Measurements from ENCODE around the gene TPPP.
A peak's percentile ranks its signal among the peaks of the same experiment; 100 is the strongest.
"Not testable (repeated sequence)": the region's sequence is repeated elsewhere in the genome, so short reads cannot be mapped to it uniquely, and the experiment has no call there.

The TPPP gene

DNA sequence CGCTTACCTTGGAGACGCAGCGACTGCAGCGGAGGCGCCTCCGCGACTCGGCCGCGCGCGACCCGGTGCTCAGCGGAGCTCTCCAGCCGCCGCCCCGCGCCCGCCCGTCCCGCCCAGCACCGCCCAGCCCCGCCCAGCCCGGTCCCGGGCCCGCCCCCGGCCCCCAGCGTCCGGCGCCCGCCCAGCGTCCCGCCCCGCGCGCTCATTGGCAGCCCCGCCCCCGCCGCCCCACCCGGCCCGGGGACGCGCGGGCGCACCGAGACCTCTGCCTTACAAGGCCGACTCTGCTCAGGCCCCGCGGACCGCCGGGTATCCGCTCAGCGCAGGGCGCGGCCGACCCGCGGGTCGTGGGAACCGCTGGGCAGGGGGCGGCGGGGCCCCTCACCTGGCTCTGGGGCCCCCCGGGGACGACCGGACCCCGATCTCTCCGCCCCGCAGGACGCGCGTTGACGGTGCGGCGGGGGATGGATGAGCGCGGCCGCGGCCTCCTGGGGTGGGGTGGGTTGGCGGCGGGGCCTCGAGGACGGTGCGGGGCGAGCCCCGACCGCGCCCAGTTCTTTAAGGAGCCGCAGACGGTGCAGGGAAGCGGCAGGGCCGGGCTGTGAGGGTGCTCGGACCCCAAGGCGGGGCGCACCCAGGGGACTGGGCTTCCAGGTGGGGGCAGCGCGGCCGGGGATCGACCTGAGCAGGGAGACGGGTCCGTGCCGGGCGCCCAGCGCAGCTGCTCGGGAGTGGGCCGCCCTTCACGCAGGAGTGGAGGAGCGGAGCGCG is at the start of gene TPPP:
Gene TPPP (minus strand): TSS at position 82 of the 771 bp plus-strand sequence. CDS start 15,292 bp downstream, outside the sequence.
- DNase-seq: peak; percentile 64 to 80

GRCh38 chr5:742276-742675 is 49.1 kb upstream of the TPPP start:
- DNase-seq: not testable (repeated sequence)

- DNase-seq: not testable (repeated sequence)
Observed at GRCh38 chr5:734145-734544, 41.0 kb upstream of the TPPP start.

DNA sequence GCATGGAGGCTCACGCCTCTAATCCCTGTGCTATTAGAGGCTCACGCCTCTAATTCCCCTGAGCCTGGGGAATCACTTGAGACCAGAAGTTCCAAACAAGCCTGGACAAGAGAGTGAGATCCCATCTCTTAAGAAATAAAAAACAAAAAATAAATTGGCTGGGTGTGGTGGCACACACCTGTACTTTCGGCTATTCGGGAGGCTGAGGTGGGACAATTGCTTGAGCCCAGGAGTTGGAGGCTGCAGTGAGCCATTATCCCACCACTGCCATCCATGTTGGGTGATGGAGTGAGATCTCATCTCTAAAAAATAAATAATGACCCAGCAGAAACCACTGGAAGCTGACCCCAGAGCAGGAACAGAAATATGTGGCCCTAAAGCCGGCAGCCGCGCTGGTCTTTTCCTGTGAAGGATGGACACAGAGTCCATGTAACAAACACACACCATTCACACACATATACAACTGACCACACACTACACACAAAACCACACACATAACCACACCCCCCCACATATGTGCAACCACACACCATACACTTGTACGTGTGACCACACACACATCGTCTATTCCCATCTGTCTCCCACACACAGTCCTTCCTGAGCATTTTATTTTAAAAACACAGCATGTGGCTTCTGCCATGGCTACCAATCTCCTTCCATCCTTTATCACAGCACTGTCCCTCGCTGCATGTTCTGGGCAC is 39.8 kb upstream of the TPPP start:
- not testable (repeated sequence) for DNase-seq

- not testable (repeated sequence) for DNase-seq
Observed at GRCh38 chr5:729225-729624, 36.1 kb upstream of the TPPP start.

GRCh38 chr5:727087-727486 is 33.9 kb upstream of the TPPP start:
- peak in 1 of 2 experiments; percentile 18 for DNase-seq

DNA sequence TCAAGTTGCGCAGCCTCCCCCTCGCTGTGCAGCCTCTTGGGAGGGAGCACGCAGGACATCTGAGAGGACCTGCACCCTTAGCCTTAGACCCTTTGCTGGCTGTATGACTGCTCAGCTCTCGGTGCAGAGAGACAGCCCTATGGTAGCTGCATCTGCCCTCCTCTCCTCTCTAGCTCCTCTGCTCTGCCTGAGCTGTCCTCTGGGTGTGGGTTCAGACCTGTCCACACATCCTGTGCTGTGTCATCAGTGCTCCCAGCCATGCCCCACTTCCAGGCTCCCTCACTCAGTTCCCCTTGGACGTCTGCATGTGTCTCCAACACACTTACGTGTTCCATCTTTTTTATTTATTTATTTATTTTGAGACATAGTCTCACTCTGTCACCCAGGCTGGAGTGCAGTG is 30.7 kb upstream of the TPPP start:
- DNase-seq: not testable (repeated sequence)

DNA sequence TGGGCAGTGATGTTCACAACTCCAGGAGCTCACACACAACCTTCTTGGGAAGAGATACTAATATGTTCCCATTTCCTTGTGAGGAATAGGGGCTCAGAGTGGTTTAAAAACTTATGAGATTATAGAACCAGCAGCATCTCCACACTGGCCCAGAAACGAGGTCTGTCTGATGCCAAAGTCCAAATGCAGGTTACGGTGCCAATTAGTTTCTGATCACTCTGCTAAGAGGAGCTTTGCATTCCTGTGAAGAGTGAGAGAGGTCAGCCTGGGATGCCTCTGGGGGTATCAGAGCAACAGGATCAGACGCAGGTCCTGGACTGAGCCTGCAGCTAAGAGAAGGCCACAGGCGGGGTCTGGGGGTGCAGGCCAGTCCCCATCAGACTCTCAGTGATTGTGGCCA is 30.2 kb upstream of the TPPP start:
- not testable (repeated sequence) for DNase-seq

DNA sequence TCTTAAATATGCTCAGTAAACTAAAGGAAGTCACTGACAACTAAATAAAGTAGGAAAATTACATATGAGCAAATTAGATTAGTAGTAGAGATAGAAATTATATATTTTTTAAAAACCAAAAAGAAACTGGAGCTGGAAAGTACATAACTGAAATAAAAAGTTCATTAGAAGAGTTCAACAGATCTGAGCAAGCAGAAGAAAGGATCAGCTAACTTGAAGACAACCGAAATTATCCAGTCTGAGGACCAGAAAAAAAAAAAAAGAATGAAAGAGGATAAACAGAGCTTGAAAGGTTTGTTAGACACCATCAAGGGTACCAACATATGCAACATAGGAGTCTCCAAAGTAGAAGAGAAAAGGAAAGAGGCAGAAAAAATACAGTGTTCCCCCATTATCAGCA is 26.2 kb upstream of the TPPP start:
- not testable (repeated sequence) for DNase-seq

DNA sequence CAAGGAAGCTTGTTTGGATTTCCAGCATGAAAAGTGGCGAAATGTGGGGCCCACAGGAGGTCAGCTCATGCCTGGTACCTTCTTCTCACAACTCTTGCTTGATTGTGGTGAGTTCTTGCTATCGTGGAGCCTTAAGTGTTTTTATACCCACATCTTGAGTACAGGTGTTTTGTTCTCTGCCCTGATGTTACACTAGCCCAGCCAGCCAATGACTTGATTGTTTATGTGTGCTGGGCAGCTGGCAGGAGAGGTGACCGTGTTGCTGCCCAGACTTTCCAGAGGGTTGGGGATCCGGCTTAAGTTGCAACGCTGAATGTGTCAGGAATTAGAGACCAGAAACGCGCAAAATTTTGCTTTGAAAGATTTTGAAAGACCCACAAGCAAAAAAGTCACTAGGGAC is 24.0 kb upstream of the TPPP start:
- DNase-seq: no peak

GRCh38 chr5:716740-717139 is 23.6 kb upstream of the TPPP start:
- DNase-seq: not testable (repeated sequence)

DNA sequence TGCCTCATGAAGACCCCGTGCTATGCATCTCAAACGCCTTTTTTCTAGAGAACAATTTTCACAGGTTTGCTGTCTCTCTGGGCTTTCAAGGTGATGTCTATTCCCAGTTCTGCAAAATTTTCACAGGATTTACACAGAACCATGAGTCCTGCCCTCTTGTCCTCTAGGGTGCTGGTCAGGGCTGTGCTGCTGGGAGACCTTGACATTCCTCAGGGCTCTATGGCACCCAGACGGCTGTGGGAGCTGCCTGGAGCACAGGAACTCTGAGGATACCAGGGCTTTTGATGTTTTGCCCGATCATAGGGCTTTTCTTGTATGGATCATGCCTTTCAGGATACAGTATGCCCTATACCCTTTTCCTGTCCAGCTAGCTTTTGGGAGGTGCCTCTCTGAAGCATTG is 22.5 kb upstream of the TPPP start:
- DNase-seq: not testable (repeated sequence)

GRCh38 chr5:714215-715118 is 21.3 kb upstream of the TPPP start:
- not testable (repeated sequence) for DNase-seq

DNA sequence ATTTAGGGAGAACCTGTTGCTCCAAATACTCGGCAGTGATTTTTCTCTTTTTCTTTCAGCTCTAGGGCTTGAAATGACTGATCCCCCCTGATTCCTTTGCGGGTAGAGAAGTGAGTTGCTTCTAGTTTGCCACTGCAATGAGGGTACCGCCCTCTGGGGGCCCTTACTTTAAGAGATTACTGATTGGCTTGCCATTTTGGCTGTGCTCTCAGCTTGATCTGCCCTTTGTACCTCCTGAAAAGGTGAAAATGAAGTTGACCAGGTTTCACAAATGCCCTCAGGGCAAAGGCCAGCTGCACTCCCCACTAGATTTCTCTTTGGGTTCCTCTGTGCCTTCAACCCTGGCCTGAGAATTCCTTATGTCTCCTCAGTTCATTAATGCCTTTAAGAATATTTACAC is 20.5 kb upstream of the TPPP start:
- DNase-seq: not testable (repeated sequence)

DNA sequence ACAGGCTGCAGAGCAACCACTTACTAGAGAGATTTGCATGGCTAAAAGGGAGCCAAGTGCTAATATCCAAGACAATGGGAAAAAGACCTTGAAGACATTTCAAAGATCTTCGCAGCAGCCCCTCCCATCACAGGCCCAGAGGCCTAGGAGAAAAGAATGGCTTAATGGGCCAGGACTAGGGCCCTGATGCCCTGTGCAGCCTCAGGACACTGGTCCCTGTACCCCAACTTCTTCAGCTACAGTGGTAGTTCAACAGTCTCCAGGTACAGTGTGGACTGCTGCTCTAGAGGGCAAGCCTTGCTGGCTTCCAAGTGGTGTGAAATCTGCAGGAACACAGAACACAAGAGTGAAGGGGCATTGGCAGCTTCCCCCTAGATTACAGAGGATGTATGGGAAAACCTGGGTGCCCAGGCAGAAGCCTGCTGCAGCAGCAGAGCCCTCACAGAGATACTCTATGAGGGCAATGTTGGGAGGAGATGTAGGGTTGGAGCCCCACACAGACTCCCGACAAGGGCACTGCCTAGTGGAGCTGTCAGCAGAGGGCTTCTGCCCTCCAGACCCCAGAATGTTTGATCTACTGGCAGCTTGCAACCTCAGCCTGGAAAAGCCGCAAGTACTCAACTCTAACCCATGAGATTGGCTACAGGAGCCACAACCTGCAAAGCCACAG is 15.8 kb upstream of the TPPP start:
- DNase-seq: not testable (repeated sequence)

DNA sequence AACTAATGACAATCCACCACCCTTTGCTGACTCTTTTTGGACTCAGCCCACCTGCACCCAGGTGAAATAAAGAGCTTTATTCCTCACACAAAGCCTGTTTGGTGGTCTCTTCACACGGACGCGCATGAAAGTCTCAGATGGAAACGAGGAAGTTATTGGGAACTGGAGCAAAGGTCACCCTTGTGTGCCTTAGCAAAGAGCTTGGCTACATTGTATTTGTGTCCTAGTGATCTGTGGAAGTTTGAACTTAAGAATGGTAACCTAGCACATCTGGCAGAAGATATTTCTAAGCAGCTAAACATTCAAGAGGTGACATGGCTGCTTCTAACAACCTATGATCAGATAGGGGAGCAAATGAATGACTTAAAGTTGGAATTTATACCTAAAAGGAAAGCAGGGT is 15.2 kb upstream of the TPPP start:
- DNase-seq: not testable (repeated sequence)

DNA sequence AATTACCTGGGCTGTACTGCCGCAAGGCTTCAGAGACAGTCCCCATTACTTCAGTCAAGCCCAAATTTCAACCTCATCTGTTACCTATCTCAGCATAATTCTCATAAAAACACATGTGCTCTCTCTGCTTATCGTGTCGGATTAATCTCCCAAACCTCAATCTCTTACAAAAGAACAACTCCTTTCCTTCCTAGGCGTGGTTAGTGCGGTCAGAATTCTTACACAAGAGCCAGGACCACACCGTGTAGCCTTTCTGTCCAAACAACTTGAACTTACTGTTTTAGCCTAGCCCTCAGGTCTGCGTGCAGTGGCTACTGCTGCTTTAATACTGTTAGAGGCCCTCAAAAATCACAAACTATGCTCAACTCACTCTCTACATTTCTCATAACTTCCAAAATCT is 13.0 kb upstream of the TPPP start:
- not testable (repeated sequence) for DNase-seq

GRCh38 chr5:696753-697702 is 3.9 kb upstream of the TPPP start:
- not testable (repeated sequence) for DNase-seq

DNA sequence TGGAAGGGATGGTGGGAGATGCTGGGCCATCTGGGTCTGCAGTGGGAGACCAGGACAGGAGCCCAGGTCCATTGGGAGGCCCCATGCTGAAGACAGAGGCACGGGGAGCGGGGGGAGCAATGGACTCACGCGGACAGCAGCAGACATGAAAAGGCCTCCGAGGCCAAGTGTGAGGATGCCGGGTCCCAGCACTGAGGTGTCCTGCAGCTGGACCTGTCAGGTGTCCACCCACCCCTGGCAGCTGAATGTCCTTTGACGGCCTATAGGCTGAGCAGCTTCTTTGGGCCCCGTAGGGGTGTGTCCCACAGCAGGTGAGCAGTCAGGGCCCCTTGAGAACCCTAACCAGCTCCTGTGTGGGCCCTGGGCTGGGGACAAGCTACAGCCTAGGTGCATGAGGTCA is 3.0 kb upstream of the TPPP start:
- DNase-seq: not testable (repeated sequence)

GRCh38 chr5:695475-695874 is 2.3 kb upstream of the TPPP start:
- not testable (repeated sequence) for DNase-seq

DNA sequence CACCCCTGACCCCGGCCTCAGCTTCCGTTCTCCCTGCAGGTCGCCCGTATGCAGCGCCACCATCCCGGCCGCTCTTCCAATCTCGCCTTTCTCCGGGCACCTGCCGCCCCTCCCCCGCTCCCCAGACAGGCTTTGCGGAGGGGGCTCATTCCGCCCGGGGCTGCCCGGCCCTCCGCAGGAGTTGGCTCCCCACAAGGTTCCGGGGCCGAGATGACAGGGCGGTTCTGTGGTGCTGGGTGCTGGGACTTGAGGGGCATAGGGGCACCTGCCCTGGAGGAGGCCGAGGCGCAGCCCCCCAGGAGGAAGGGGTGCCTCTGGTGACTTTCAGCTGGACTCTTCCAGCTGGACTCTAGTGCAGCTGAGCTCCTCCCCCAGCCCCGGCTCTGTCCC is 885 bp upstream of the TPPP start:
- DNase-seq: not testable (repeated sequence)

Data from NCI-H524 (cell line).